IMR-90 (cell line): ENCODE data around the gene FNTB. TPM values are rescaled to one million over a fixed set of nuclear protein-coding genes. Genes with fewer than 3 reads are reported as not detected.

ENCODE experiments used
- ATAC-seq: fragments of 200-7000 bp; cut with Tn5 transposase; 2 replicates; pipeline ENCODE4 v1.9.1; 2020; ENCODE audit warnings: low read depth, mild to moderate bottlenecking, moderate library complexity
- BruUV-seq: library from RNA; stranded (reverse); fragments of 400-500 nt; replicated peaks from 2 replicates; lab custom pipeline; 2021; lab: Mats Ljungman, UMichigan
- CTCF ChIA-PET: fragments of 300-600 bp; formaldehyde crosslinking; extraction: SDS; loops from one replicate; lab custom pipeline; 2021; ENCODE audit warnings: antibody characterized with exemption; lab: Yijun Ruan, JAX
- POLR2A ChIA-PET: fragments of 300-600 bp; sonication (Branson Sonifier 250); formaldehyde crosslinking; loops from one replicate; lab custom pipeline; 2022; ENCODE audit warnings: antibody characterized with exemption; ENCODE audit not compliant: unreplicated experiment; lab: Charles Lee
- DNase-seq: peaks from one replicate; pipeline ENCODE4 v3.0.0; 2013
- H2AFZ ChIP-seq: replicated peaks from 2 replicates; pipeline ENCODE3; 2013; ENCODE audit warnings: low read length, mild to moderate bottlenecking; ENCODE audit not compliant: poor library complexity
- H2AK5ac ChIP-seq: 2 replicates; pipeline ENCODE4 v1.6.1; 2013; ENCODE audit warnings: low read depth, low read length, inconsistent platforms
- H2AK9ac ChIP-seq: replicated peaks from 2 replicates; pipeline ENCODE3; 2013; ENCODE audit warnings: mild to moderate bottlenecking, low read depth, low read length, moderate library complexity; ENCODE audit not compliant: poor library complexity
- H2BK120ac ChIP-seq: 2 replicates; pipeline ENCODE4 v1.6.1; 2013; ENCODE audit warnings: low read depth, low read length, inconsistent platforms
- H2BK15ac ChIP-seq: 3 replicates; pipeline ENCODE4 v1.6.1; 2013; ENCODE audit warnings: low read depth, low read length, inconsistent platforms
- H2BK20ac ChIP-seq: 2 replicates; pipeline ENCODE4 v1.6.1; 2013; ENCODE audit warnings: low read depth, mild to moderate bottlenecking, inconsistent platforms, low read length, moderate library complexity
- H2BK5ac ChIP-seq: 2 replicates; pipeline ENCODE4 v1.6.1; 2013; ENCODE audit warnings: mild to moderate bottlenecking, low read depth, low read length, inconsistent platforms; ENCODE audit not compliant: poor library complexity, severe bottlenecking
- H3K14ac ChIP-seq: replicated peaks from 2 replicates; pipeline ENCODE4 v1.6.1; 2013; ENCODE audit warnings: low read depth, low read length, inconsistent platforms
- H3K18ac ChIP-seq: 2 replicates; pipeline ENCODE4 v1.6.1; 2013; ENCODE audit warnings: low read depth, low read length, control low read depth
- H3K23ac ChIP-seq: 2 replicates; pipeline ENCODE4 v1.6.1; 2013; ENCODE audit warnings: low read depth, low read length, inconsistent platforms
- H3K27ac ChIP-seq: 2 replicates; pipeline ENCODE4 v1.5.1; 2013; ENCODE audit warnings: mild to moderate bottlenecking, control low read depth, low read length; ENCODE audit not compliant: insufficient read depth
- H3K27me3 ChIP-seq: 2 replicates; pipeline ENCODE4 v1.6.1; 2013; ENCODE audit warnings: low read length; ENCODE audit not compliant: control insufficient read depth, insufficient read depth
- H3K36me3 ChIP-seq: 2 replicates; pipeline ENCODE4 v1.6.1; 2013; ENCODE audit warnings: low read length, mixed read lengths; ENCODE audit not compliant: control insufficient read depth, insufficient read depth
- H3K4ac ChIP-seq: 2 replicates; pipeline ENCODE4 v1.6.1; 2013; ENCODE audit warnings: low read depth, low read length, inconsistent platforms
- H3K4me1 ChIP-seq: 2 replicates; pipeline ENCODE4 v1.6.1; 2013; ENCODE audit warnings: low read length, mixed read lengths; ENCODE audit not compliant: control insufficient read depth, insufficient read depth
- H3K4me2 ChIP-seq: 2 replicates; pipeline ENCODE4 v1.6.1; 2013; ENCODE audit warnings: low read depth, mild to moderate bottlenecking, control low read depth, low read length, moderate library complexity
- H3K4me3 ChIP-seq: 2 replicates; pipeline ENCODE4 v1.5.1; 2013; ENCODE audit warnings: low read depth, mild to moderate bottlenecking, control low read depth, low read length, moderate library complexity; ENCODE audit not compliant: insufficient read depth
- H3K56ac ChIP-seq: 2 replicates; pipeline ENCODE4 v1.6.1; 2013; ENCODE audit warnings: low read length, inconsistent platforms; ENCODE audit not compliant: insufficient read depth; ENCODE audit errors: extremely low read depth
- H3K79me1 ChIP-seq, 2 experiments: 2 replicates each; pipeline ENCODE4 v1.6.1; 2013; ENCODE audit warnings: low read length in 2 of 2, inconsistent platforms in 1 of 2, low read depth in 1 of 2
- H3K9ac ChIP-seq: 2 replicates; pipeline ENCODE4 v1.6.1; 2013; ENCODE audit warnings: low read depth, low read length, control low read depth
- H3K9me1 ChIP-seq: 2 replicates; pipeline ENCODE4 v1.6.1; 2013; ENCODE audit warnings: low read length, inconsistent platforms; ENCODE audit not compliant: insufficient read depth
- H3K9me3 ChIP-seq: 2 replicates; pipeline ENCODE4 v1.6.1; 2013; ENCODE audit warnings: low read length; ENCODE audit not compliant: control insufficient read depth, insufficient read depth
- H4K20me1 ChIP-seq: 2 replicates; pipeline ENCODE4 v1.6.1; 2013; ENCODE audit warnings: low read length, inconsistent platforms; ENCODE audit not compliant: insufficient read depth
- H4K5ac ChIP-seq: 2 replicates; pipeline ENCODE4 v1.6.1; 2013; ENCODE audit warnings: mild to moderate bottlenecking, low read depth, low read length, control low read depth
- H4K8ac ChIP-seq, 2 experiments: 2 replicates each; pipeline ENCODE4 v1.6.1; 2013; ENCODE audit warnings: low read depth in 2 of 2, low read length in 2 of 2, control low read depth in 1 of 2, inconsistent platforms in 1 of 2
- H4K91ac ChIP-seq: 2 replicates; pipeline ENCODE4 v1.6.1; 2013; ENCODE audit warnings: low read depth, low read length, inconsistent platforms; ENCODE audit not compliant: insufficient read depth
- FOS ChIP-seq: fragments of 150-350 bp; IDR thresholded peaks from 2 replicates; pipeline ENCODE4 v1.6.1; 2016; ENCODE audit warnings: low read depth, low read length
- RAD21 ChIP-seq: IDR thresholded peaks from 2 replicates; pipeline ENCODE4 v1.6.1; 2012; ENCODE audit warnings: low read length, improper control_type of control experiment
- RCOR1 ChIP-seq: IDR thresholded peaks from 2 replicates; pipeline ENCODE4 v1.6.1; 2012; ENCODE audit warnings: mild to moderate bottlenecking, low read length, improper control_type of control experiment; ENCODE audit not compliant: insufficient replicate concordance
- WGBS, 2 experiments: methylation state at CpG; one replicate each; pipeline versions ENCODE4 v1.1.5 to v1.1.7; 2013; ENCODE audit warnings: missing lambda C conversion rate in 2 of 2; ENCODE audit not compliant: insufficient read length in 1 of 2; ENCODE audit errors: extremely low coverage in 2 of 2; 5-methylcytosine and 5-hydroxymethylcytosine counted together
- dilution Hi-C: fragments of 300-500 bp; cut with HindIII; formaldehyde crosslinking; loops from one replicate; pipeline ENCODE4 v1.14.3; 2018; ENCODE audit warnings: low sequenced_read_pairs; ENCODE audit not compliant: unreplicated experiment
- in situ Hi-C: fragments of 300-500 bp; cut with MboI; formaldehyde crosslinking; loops from 3 replicates; pipeline ENCODE4 v1.14.3; 2019; ENCODE audit warnings: low sequenced_read_pairs, inconsistent platforms, mixed read lengths
- intact Hi-C: fragments of 100-400 bp; cut with micrococcal nuclease; formaldehyde crosslinking; loops from 2 replicates; pipeline ENCODE4 v1.10.0; 2022
- polyA plus RNA-seq, 3 experiments: library from polyadenylated mRNA; depleted of rRNA; stranded (reverse); fragments of >200 nt; gene quantifications; 2 replicates each; pipeline ENCODE4 v1.2.3, GENCODE V29; 2012; ENCODE audit warnings: low replicate concordance in 1 of 3
- total RNA-seq: library from RNA; depleted of rRNA; stranded (reverse); fragments of >200 nt; gene quantifications from 2 replicates; pipeline ENCODE4 v1.2.3, GENCODE V29; 2012

FNTB gene
- total and polyA plus RNA-seq, 2 of the 4 experiments (the other 2 are of a cell fraction) = 9.9 to 18.5 TPM

GRCh38 chr14:64940336-64940910 is 46.3 kb upstream of the FNTB start:
- CTCF ChIA-PET = no interaction called here
- in situ Hi-C loops = no loop called here
- no peak overlapping the region for H3K4me2 ChIP-seq

More at GRCh38 chr14:64940336-64940910, 46.3 kb upstream of the FNTB start:
- no TSS peak for BruUV-seq
- H2AFZ ChIP-seq = no peak overlapping the region
- no peak overlapping the region for H3K27ac ChIP-seq
- no peak overlapping the region for H3K4ac ChIP-seq
- H3K18ac ChIP-seq = no peak overlapping the region
- no peak overlapping the region for H2BK20ac ChIP-seq
- no peak overlapping the region for H4K91ac ChIP-seq
- no peaks in the 10 kb centered on the region for H3K4me1 ChIP-seq
- no peak overlapping the region for H4K8ac ChIP-seq
- no peaks in the 10 kb centered on the region; the same call in 1 of the 2 replicates for H4K20me1 ChIP-seq
- TF ChIP-seq RAD21 (no peak), RCOR1 (no peak), FOS (no peak)
- no peak overlapping the region for H3K9ac ChIP-seq
- H3K79me1 ChIP-seq = peaks cover 0 to 3% of the 10 kb centered on the region in 2 experiments; a peak in 1 of 4 replicates
- H3K14ac ChIP-seq = no peak overlapping the region
- ATAC-seq (no peak), DNase-seq (no peak)
- H3K27me3 ChIP-seq = no peaks in the 10 kb centered on the region
- WGBS, 2 experiments = 89% methylated on average over 1 of the region's 3 CpGs; no CpG with 5 or more reads in 1 of the 2 experiments
- H3K56ac ChIP-seq = no peak overlapping the region
- H4K5ac ChIP-seq = no peak overlapping the region
- H2AK9ac ChIP-seq = no peak overlapping the region
- no peak overlapping the region for H2BK15ac ChIP-seq
- intact Hi-C loops = no loop called here
- H3K9me1 ChIP-seq = peaks cover 4% of the 10 kb centered on the region; the same call in 1 of the 2 replicates
- POLR2A ChIA-PET = no interaction called here
- H3K36me3 ChIP-seq = peaks cover 9% of the 10 kb centered on the region
- no peak overlapping the region for H2BK120ac ChIP-seq
- no peaks in the 10 kb centered on the region for H3K9me3 ChIP-seq
- no peak overlapping the region for H3K23ac ChIP-seq
- dilution Hi-C loops = no loop called here
- H2AK5ac ChIP-seq = no peak overlapping the region
- H3K4me3 ChIP-seq = no peak overlapping the region
- H2BK5ac ChIP-seq = no peak overlapping the region
